SH-SY5Y (cell line): Measurements from ENCODE around the gene CALCA.

Source experiments
- GATA2 ChIP-seq: IDR thresholded peaks from 2 replicates; pipeline ENCODE4 v1.6.1; 2011; ENCODE audit warnings: mild to moderate bottlenecking, low read depth, low read length
- GATA3 ChIP-seq: IDR thresholded peaks from 2 replicates; pipeline ENCODE4 v1.6.1; 2011; ENCODE audit warnings: low read depth, mild to moderate bottlenecking, low read length, moderate library complexity

Gene CALCA

GRCh38 chr11:14971865-14972580 lies at the start of gene CALCA:
Gene CALCA (minus strand): TSS chr11:14972351. CDS start chr11:14971192, 1,159 bp downstream.
- TF ChIP-seq GATA3 (no peak), GATA2 (no peak)

- no peak for TF ChIP-seq GATA3
- no peak for TF ChIP-seq GATA2
Observed at GRCh38 chr11:15016200-15016599, 44.0 kb upstream of the CALCA start.

GRCh38 chr11:15011776-15012345 lies 39.7 kb upstream of the CALCA start:
- TF ChIP-seq GATA3 (no peak), GATA2 (no peak)

GRCh38 chr11:15010865-15011264 lies 38.7 kb upstream of the CALCA start:
- TF ChIP-seq GATA2, result no peak
- TF ChIP-seq GATA3, result no peak

- TF ChIP-seq GATA2 (no peak), GATA3 (no peak)
Observed at GRCh38 chr11:15006139-15006759, 34.1 kb upstream of the CALCA start.

GRCh38 chr11:14981507-14981906 lies 9.4 kb upstream of the CALCA start:
- no peak for TF ChIP-seq GATA3

- TF ChIP-seq GATA3, result no peak
- TF ChIP-seq GATA2, result no peak
Observed at GRCh38 chr11:14980854-14981253, 8.7 kb upstream of the CALCA start.

GRCh38 chr11:14977101-14977880 lies 5.1 kb upstream of the CALCA start:
- TF ChIP-seq GATA3 (no peak), GATA2 (peak; percentile 75)

GRCh38 chr11:14975252-14975587 lies 3.1 kb upstream of the CALCA start:
- TF ChIP-seq GATA2 (no peak), GATA3 (no peak)

- TF ChIP-seq GATA3 (no peak), GATA2 (no peak)
Observed at GRCh38 chr11:14974515-14975251, 2.5 kb upstream of the CALCA start.

GRCh38 chr11:14973621-14974514 lies 1.7 kb upstream of the CALCA start:
- no peak for TF ChIP-seq GATA2
- no peak for TF ChIP-seq GATA3

GRCh38 chr11:14972581-14973495 lies 687 bp upstream of the CALCA start:
- TF ChIP-seq GATA3, result no peak
- TF ChIP-seq GATA2, result no peak
